Measurements from ENCODE around the gene TPGS1.
"Not testable (repeated sequence)": the region's sequence is repeated elsewhere in the genome, so short reads cannot be mapped to it uniquely, and the experiment has no call there.

TPGS1 gene

GRCh38 chr19:478976-479375 lies 28.3 kb upstream of the TPGS1 start:
- Histone ChIP-seq H3K27ac (ENCODE audit: poor library complexity, severe bottlenecking) (no peak overlapping the region), H3K4me3 (ENCODE audit: severe bottlenecking) (no peak overlapping the region), H3K36me3 (ENCODE audit: low read depth) (no peaks in the 10 kb centered on the region), H3K4me1 (ENCODE audit: insufficient read depth, poor library complexity, severe bottlenecking) (no peaks in the 10 kb centered on the region), H3K9me3 (ENCODE audit: severe bottlenecking) (no peaks in the 10 kb centered on the region), H3K27me3 (ENCODE audit: insufficient read depth, poor library complexity, severe bottlenecking) (no peaks in the 10 kb centered on the region)
- ATAC-seq (ENCODE audit: low read depth) (no peak), DNase-seq (ENCODE audit: low spot score) (no peak)
- no peak for TF ChIP-seq CTCF (IDR thresholded peaks at IDR 0.05; ENCODE audit: poor library complexity, severe bottlenecking)

DNA sequence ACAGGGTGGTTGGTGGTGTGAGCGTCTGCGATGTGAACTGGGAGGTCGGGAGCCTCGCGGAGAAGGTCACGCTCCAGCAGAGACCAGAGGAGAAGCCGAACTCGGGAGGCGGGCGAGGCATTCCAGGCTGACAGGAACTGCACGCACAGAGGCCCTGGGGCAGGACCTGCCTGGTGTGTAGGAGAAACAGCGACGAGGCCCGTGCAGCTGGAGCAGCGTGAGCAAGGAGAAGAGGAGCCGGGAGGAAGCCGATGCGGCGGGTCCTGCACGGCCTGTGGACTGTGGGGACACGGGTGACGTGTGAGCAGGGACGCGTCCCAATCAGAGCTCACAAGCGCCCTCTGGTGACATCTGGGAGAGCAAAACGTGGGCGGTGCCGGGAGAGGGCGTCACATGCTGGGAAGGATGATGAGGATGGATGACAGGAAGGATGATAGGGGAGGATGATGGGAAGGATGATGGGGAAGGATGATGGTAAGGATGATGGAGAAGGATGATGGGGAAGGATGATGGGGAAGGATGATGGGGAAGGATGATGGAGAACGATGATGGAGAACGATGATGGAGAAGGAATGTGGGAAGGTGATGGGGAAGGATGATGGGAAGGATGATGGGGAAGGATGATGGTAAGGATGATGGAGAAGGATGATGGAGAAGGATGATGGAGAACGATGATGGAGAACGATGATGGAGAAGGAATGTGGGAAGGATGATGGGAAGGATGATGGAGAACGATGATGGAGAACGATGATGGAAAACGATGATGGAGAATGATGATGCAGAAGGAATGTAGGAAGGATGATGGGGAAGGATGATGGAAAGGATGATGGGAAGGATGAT lies 27.1 kb upstream of the TPGS1 start:
- Histone ChIP-seq H3K27me3 (ENCODE audit: insufficient read depth, poor library complexity, severe bottlenecking) (peaks cover 7% of the 10 kb centered on the region), H3K9me3 (ENCODE audit: severe bottlenecking) (no peaks in the 10 kb centered on the region), H3K36me3 (ENCODE audit: low read depth) (no peaks in the 10 kb centered on the region), H3K4me1 (ENCODE audit: insufficient read depth, poor library complexity, severe bottlenecking) (no peaks in the 10 kb centered on the region), H3K27ac (ENCODE audit: poor library complexity, severe bottlenecking) (no peak overlapping the region), H3K4me3 (ENCODE audit: severe bottlenecking) (no peak overlapping the region)
- no peak for TF ChIP-seq CTCF (IDR thresholded peaks at IDR 0.05; ENCODE audit: poor library complexity, severe bottlenecking)
- ATAC-seq (ENCODE audit: low read depth) (no peak), DNase-seq (ENCODE audit: low spot score) (no peak)

GRCh38 chr19:481100-481499 lies 26.2 kb upstream of the TPGS1 start:
- ATAC-seq (ENCODE audit: low read depth); DNase-seq (ENCODE audit: low spot score); H3K4me1 ChIP-seq (ENCODE audit: insufficient read depth, poor library complexity, severe bottlenecking); H3K27ac ChIP-seq (ENCODE audit: poor library complexity, severe bottlenecking); H3K9me3 ChIP-seq (ENCODE audit: severe bottlenecking); H3K4me3 ChIP-seq (ENCODE audit: severe bottlenecking); H3K36me3 ChIP-seq (ENCODE audit: low read depth): not testable (repeated sequence)
- peaks cover 16% of the 10 kb centered on the region for H3K27me3 ChIP-seq (ENCODE audit: insufficient read depth, poor library complexity, severe bottlenecking)

DNA sequence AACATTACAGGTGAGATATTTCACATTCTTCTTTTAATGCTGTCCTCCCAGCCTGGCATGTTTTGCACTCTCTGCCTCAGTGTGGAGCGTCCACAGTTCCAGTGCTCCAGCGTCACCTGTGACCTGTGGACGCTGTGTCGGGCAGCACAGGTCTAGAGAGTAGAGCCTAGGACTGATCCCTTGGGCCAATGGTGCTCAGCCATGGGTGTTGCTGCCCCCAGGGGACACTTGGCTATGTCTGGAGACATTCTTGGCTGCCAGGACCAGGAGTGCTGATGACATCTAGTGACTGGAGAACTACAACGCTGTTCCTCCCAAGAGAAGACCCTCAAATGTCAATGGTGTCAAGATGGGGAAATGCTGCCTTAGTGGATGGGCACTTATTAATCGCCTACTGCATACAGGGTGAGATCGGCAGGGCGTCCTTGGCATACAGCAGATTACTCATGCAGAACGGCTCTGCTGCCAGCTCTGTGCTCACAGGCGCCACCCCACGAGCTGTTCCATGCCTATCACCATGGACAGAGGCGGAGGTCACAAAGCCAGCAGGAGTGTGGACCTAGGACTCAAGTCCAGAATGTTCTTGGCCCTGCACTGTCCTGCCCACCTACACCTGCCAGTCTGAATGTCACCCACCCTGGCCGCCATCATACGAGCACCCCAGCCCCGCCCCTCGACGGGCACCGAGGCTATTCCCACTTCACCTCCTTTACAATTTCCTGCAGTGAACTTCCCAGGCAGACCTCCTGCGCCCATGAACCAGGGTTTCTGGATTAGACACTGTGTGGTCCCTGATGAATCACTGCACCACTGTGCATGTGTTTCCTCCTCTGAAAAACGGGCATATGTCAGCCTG lies 24.9 kb upstream of the TPGS1 start:
- DNase-seq (ENCODE audit: low spot score) (no peak), ATAC-seq (ENCODE audit: low read depth) (no peak)
- no peaks in the 10 kb centered on the region for H3K4me1 ChIP-seq (ENCODE audit: insufficient read depth, poor library complexity, severe bottlenecking)
- no peaks in the 10 kb centered on the region for H3K36me3 ChIP-seq (ENCODE audit: low read depth)
- no peaks in the 10 kb centered on the region for H3K9me3 ChIP-seq (ENCODE audit: severe bottlenecking)
- no peak overlapping the region for H3K27ac ChIP-seq (ENCODE audit: poor library complexity, severe bottlenecking)
- H3K4me3 ChIP-seq (ENCODE audit: severe bottlenecking), result no peak overlapping the region
- peaks cover 20% of the 10 kb centered on the region for H3K27me3 ChIP-seq (ENCODE audit: insufficient read depth, poor library complexity, severe bottlenecking)
- TF ChIP-seq CTCF (IDR thresholded peaks at IDR 0.05; ENCODE audit: poor library complexity, severe bottlenecking), result no peak

DNA sequence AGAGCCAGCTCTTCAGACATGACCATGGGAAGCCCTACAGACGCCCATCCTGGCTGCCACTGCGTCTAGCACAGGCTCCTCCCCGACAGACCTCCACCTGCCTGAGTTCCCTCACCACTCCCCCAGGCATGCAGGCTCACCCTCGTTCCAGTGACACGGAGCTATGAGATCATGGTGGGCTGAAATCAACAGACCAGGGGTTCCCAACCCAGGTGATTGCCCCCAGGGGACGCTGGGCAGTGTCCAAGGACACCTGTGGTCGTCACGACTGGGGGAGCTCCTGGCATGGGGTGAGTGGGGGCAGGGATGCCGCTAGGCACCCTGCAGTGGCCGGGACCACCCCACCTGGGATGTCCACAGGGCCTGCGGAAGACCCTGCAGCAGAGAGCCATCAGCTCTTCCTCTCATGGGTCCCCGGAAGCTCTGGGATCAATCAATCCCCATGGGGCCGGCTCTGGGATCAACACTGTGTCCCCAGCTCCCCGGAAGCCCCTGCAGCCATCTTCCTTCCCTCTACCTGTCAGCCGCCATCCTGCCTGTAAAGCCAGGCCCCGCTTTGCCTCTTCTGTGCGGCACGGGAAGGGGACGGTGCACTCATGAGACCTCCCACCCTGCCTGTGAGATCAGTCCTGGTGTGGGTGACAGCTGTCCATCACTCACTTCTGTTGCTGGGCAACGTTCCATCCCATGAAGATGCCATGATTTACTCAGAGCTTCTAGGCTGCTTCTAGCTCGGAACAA lies 23.8 kb upstream of the TPGS1 start:
- DNase-seq (ENCODE audit: low spot score) (no peak), ATAC-seq (ENCODE audit: low read depth) (no peak)
- H3K27ac ChIP-seq (ENCODE audit: poor library complexity, severe bottlenecking), result no peak overlapping the region
- H3K9me3 ChIP-seq (ENCODE audit: severe bottlenecking), result no peaks in the 10 kb centered on the region
- TF ChIP-seq CTCF (IDR thresholded peaks at IDR 0.05; ENCODE audit: poor library complexity, severe bottlenecking), result no peak
- no peaks in the 10 kb centered on the region for H3K4me1 ChIP-seq (ENCODE audit: insufficient read depth, poor library complexity, severe bottlenecking)
- H3K4me3 ChIP-seq (ENCODE audit: severe bottlenecking), result no peak overlapping the region
- no peaks in the 10 kb centered on the region for H3K36me3 ChIP-seq (ENCODE audit: low read depth)
- H3K27me3 ChIP-seq (ENCODE audit: insufficient read depth, poor library complexity, severe bottlenecking), result peaks cover 20% of the 10 kb centered on the region

Data from RWPE2 (cell line).